Loucy (cell line): ENCODE data around the gene NEMF.
"Not testable (repeated sequence)": the region's sequence is repeated elsewhere in the genome, so short reads cannot be mapped to it uniquely, and the experiment has no call there.

Experiments
- H2AFZ ChIP-seq: fragments of 200-600 bp; sonication (generic); 2 replicates; pipeline ENCODE4 v1.6.0; 2016; ENCODE audit warnings: antibody characterized with exemption, mild to moderate bottlenecking, low read length, moderate library complexity
- H3F3A ChIP-seq: fragments of 200-600 bp; 2 replicates; pipeline ENCODE4 v1.6.0; 2016; ENCODE audit warnings: antibody characterized with exemption, low read depth, mild to moderate bottlenecking
- H3K27me3 ChIP-seq: fragments of 200-600 bp; sonication (generic); 2 replicates; pipeline ENCODE4 v1.6.1; 2014; ENCODE audit warnings: low read length, mild to moderate bottlenecking; ENCODE audit not compliant: insufficient read depth, poor library complexity, severe bottlenecking
- H3K36me3 ChIP-seq: fragments of 200-600 bp; sonication (generic); 2 replicates; pipeline ENCODE4 v1.6.1; 2016; ENCODE audit warnings: low read length; ENCODE audit not compliant: insufficient read depth
- H3K4me1 ChIP-seq: fragments of 200-600 bp; sonication (generic); 2 replicates; pipeline ENCODE4 v1.5.1; 2014; ENCODE audit warnings: low read length, mild to moderate bottlenecking; ENCODE audit not compliant: insufficient read depth, poor library complexity, severe bottlenecking
- H3K4me2 ChIP-seq: fragments of 200-600 bp; sonication (generic); 2 replicates; pipeline ENCODE4 v1.6.0; 2014; ENCODE audit warnings: antibody characterized with exemption, low read length, low read depth, mild to moderate bottlenecking; ENCODE audit not compliant: poor library complexity, severe bottlenecking
- H3K4me3 ChIP-seq: fragments of 200-600 bp; sonication (generic); 2 replicates; pipeline ENCODE4 v1.5.1; 2014; ENCODE audit warnings: low read length, mild to moderate bottlenecking, mixed read lengths; ENCODE audit not compliant: poor library complexity, severe bottlenecking
- H3K79me2 ChIP-seq: fragments of 200-600 bp; sonication (generic); 2 replicates; pipeline ENCODE4 v1.6.1; 2014; ENCODE audit warnings: low read length; ENCODE audit not compliant: insufficient read depth
- H3K9ac ChIP-seq: fragments of 200-600 bp; sonication (generic); 2 replicates; pipeline ENCODE4 v1.6.0; 2014; ENCODE audit warnings: mild to moderate bottlenecking, low read depth, low read length, moderate library complexity; ENCODE audit not compliant: poor library complexity, severe bottlenecking
- H3K9me2 ChIP-seq: fragments of 200-600 bp; sonication (generic); replicated peaks from 2 replicates; pipeline ENCODE4 v1.6.1; 2016; ENCODE audit warnings: low read depth, low read length, mixed read lengths
- H3K9me3 ChIP-seq: fragments of 200-600 bp; sonication (generic); 2 replicates; pipeline ENCODE4 v1.6.1; 2014; ENCODE audit warnings: mild to moderate bottlenecking, antibody characterized with exemption, low read length, low read depth; ENCODE audit not compliant: insufficient read depth
- H4K20me1 ChIP-seq: fragments of 200-600 bp; sonication (generic); 2 replicates; pipeline ENCODE4 v1.6.0; 2014; ENCODE audit warnings: antibody characterized with exemption, low read length, mild to moderate bottlenecking; ENCODE audit not compliant: insufficient read depth, poor library complexity, severe bottlenecking
- EZH2phosphoT487 ChIP-seq: fragments of 200-600 bp; IDR thresholded peaks from 2 replicates; pipeline ENCODE4 v1.6.1; 2018; ENCODE audit warnings: antibody characterized with exemption, mild to moderate bottlenecking, moderate library complexity, borderline replicate concordance
- TF ChIP-seq, protein P1 (sequence below): fragments of 200-600 bp; sonication (generic); conservative IDR thresholded peaks from 2 replicates; pipeline ENCODE4 v1.5.1; 2014; ENCODE audit warnings: mild to moderate bottlenecking, antibody characterized with exemption, low read length

The NEMF gene

DNA sequence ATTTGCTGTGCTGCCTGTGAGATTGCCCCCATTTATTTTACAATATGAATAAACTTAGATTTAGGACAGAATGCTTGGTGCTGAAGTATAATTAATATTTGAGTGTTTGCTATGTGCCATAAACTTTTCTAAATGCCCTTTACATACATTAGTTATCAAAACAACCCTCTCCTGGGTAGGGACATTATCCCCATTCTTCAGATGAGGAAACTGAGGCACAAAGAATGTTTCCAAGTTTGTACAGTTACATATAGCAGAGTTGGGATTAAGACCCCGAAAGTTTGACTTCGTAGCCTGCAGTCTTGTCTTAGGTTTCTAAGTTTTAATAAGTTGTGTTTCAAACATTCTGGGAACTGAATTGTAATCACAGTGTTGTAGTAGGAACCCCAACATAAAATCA is 66.3 kb downstream of the NEMF start:
- H3K79me2 ChIP-seq, result no peaks in the 10 kb centered on the region
- no peak for TF ChIP-seq EZH2phosphoT487
- TF ChIP-seq, protein P1, sequence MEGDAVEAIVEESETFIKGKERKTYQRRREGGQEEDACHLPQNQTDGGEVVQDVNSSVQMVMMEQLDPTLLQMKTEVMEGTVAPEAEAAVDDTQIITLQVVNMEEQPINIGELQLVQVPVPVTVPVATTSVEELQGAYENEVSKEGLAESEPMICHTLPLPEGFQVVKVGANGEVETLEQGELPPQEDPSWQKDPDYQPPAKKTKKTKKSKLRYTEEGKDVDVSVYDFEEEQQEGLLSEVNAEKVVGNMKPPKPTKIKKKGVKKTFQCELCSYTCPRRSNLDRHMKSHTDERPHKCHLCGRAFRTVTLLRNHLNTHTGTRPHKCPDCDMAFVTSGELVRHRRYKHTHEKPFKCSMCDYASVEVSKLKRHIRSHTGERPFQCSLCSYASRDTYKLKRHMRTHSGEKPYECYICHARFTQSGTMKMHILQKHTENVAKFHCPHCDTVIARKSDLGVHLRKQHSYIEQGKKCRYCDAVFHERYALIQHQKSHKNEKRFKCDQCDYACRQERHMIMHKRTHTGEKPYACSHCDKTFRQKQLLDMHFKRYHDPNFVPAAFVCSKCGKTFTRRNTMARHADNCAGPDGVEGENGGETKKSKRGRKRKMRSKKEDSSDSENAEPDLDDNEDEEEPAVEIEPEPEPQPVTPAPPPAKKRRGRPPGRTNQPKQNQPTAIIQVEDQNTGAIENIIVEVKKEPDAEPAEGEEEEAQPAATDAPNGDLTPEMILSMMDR, result no peak
- H3K9me2 ChIP-seq, result no peaks in the 10 kb centered on the region
- H3K4me2 ChIP-seq, result no peak overlapping the region
- H3K4me1 ChIP-seq, result no peaks in the 10 kb centered on the region
- no peaks in the 10 kb centered on the region for H4K20me1 ChIP-seq
- H3K9ac ChIP-seq, result no peak overlapping the region
- H3K27me3 ChIP-seq, result no peaks in the 10 kb centered on the region
- no peaks in the 10 kb centered on the region for H3K9me3 ChIP-seq
- H3F3A ChIP-seq, result no peaks in the 10 kb centered on the region
- H2AFZ ChIP-seq, result no peak overlapping the region
- peaks cover 98% of the 10 kb centered on the region for H3K36me3 ChIP-seq
- no peak overlapping the region for H3K4me3 ChIP-seq

DNA sequence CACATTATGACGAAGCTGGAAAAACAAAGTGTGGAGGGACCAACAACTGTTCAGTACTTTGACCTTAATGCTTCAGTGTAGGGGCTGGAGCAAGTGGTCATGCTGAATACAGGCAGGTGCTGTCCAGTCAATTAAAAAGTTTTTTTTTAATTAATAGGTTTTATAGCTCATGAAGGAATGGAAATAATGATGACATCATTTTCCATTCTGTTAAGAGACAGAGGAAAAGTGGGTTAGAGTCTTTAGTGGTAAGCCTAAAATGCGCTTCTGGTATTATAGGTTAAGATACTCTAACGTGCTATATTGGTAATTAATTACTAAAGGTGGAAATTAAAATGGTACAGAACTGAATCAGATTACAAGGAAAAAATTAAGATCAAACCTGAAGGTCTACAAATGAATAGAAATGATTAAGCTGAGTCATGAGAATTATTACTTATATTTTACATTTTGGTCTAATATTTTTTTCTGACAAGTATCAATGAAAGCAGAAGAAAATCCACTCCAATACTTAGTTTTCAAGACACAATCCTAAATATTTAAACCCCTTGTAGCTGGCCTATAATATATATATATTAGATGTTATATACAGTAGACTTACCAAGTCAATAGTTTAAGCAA is 69.1 kb downstream of the NEMF start:
- Histone ChIP-seq H3K27me3 (no peaks in the 10 kb centered on the region), H4K20me1 (no peaks in the 10 kb centered on the region), H3K4me2 (no peak overlapping the region), H3K79me2 (no peaks in the 10 kb centered on the region), H3K36me3 (peaks cover 97% of the 10 kb centered on the region), H2AFZ (no peak overlapping the region), H3K9ac (no peak overlapping the region), H3K4me1 (no peaks in the 10 kb centered on the region), H3F3A (no peaks in the 10 kb centered on the region), H3K4me3 (no peak overlapping the region), H3K9me3 (no peaks in the 10 kb centered on the region), H3K9me2 (no peaks in the 10 kb centered on the region)
- no peak for TF ChIP-seq EZH2phosphoT487
- TF ChIP-seq, protein P1, result no peak

DNA sequence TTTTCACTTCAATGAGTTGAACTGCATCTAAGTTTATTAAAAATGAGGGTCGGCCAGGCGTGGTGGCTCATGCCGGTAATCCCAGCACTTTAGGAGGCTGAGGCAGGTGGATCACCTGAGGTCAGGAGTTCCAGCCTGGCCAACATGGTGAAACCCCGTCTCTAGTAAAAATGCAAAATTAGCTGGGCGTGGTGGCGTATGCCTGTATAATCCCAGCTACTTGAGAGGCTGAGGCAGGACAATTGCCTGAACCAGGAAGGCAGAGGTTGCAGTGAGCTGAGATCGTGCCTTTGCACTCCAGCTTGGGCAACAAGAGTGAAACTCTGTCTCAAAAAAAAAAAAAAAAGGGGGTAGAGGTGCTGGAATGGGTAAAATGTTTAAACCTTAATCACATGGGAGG is 71.5 kb downstream of the NEMF start:
- H3K27me3 ChIP-seq, H3K4me1 ChIP-seq, H3K79me2 ChIP-seq, H3F3A ChIP-seq, H3K9me2 ChIP-seq, H3K9me3 ChIP-seq, H3K4me2 ChIP-seq, H3K9ac ChIP-seq, H2AFZ ChIP-seq, H4K20me1 ChIP-seq, H3K4me3 ChIP-seq: not testable (repeated sequence)
- peaks cover 85% of the 10 kb centered on the region for H3K36me3 ChIP-seq

DNA sequence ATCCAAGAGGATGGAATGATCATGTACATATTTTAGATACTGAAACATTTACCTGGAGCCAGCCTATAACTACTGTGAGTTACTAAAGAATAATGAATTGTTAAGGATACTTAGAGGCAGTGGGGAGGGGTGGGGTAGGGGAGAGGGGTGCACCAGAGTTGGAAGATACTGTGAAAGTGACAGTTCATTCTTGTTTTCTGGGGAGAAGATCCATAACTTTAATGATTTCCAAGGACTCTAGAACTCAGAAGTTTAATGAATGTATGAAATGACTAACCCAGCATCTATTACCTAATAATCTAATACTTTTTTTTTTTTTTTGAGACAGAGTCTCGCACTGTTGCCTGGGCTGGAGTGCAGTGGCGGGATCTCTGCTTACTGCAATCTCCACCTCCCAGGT is 74.2 kb downstream of the NEMF start:
- no peaks in the 10 kb centered on the region for H3K79me2 ChIP-seq
- no peaks in the 10 kb centered on the region for H3F3A ChIP-seq
- no peaks in the 10 kb centered on the region for H4K20me1 ChIP-seq
- peaks cover 71% of the 10 kb centered on the region for H3K36me3 ChIP-seq
- H3K4me1 ChIP-seq, result peaks cover 11% of the 10 kb centered on the region
- no peak overlapping the region for H3K4me2 ChIP-seq
- H3K27me3 ChIP-seq, result no peaks in the 10 kb centered on the region
- TF ChIP-seq, protein P1, result no peak
- no peak for TF ChIP-seq EZH2phosphoT487
- H3K9me3 ChIP-seq, result no peaks in the 10 kb centered on the region
- no peaks in the 10 kb centered on the region for H3K9me2 ChIP-seq
- H3K9ac ChIP-seq, result no peak overlapping the region
- no peak overlapping the region for H3K4me3 ChIP-seq
- no peak overlapping the region for H2AFZ ChIP-seq
